ENCODE data around the gene CDHR5. TPM values are rescaled to one million over a fixed set of nuclear protein-coding genes. Genes with fewer than 3 reads are reported as not detected.

Gene CDHR5
- polyA plus RNA-seq, 1 donor (not counting 4 experiments of a cell fraction or from before 2014, with no cell fraction given) = not detected

GRCh38 chr11:613369-613968, 11.3 kb downstream of the CDHR5 start:
- Histone ChIP-seq H3K9me1 (ENCODE audit: control insufficient read depth, extremely low read depth, insufficient read depth, low read length) (no peaks in the 10 kb centered on the region), H3K79me2 (ENCODE audit: control insufficient read depth, insufficient read depth, low read length) (peaks cover 2% of the 10 kb centered on the region), H3K27me3 (ENCODE audit: control insufficient read depth, extremely low read depth, insufficient read depth, low read length) (no peaks in the 10 kb centered on the region), H3K27ac (ENCODE audit: control insufficient read depth, insufficient read depth, low read length) (peak overlapping the region; percentile 36), H4K20me1 (ENCODE audit: control insufficient read depth, extremely low read depth, insufficient read depth, low read length) (peaks cover 15% of the 10 kb centered on the region), H3K4me1 (ENCODE audit: control insufficient read depth, extremely low read depth, insufficient read depth, low read length) (peaks cover 25% of the 10 kb centered on the region), H3K36me3 (ENCODE audit: control insufficient read depth in 2 of 2, extremely low read depth in 1 of 2, insufficient read depth in 2 of 2, low read length in 2 of 2) (peaks cover 28 to 35% of the 10 kb centered on the region in 2 experiments), H3K4me3 (ENCODE audit: control insufficient read depth in 2 of 3, extremely low read depth in 1 of 3, insufficient read depth in 2 of 3, low read depth in 1 of 3, low read length in 3 of 3) (peak overlapping the region; percentile 5 to 81 (median 49)), H3K4me2 (ENCODE audit: control insufficient read depth, extremely low read depth, insufficient read depth, low read depth, low read length) (peak overlapping the region; percentile 90), H3K9me3 (ENCODE audit: control insufficient read depth, low read depth, low read length) (no peaks in the 10 kb centered on the region), H3K9ac (ENCODE audit: control insufficient read depth, extremely low read depth, insufficient read depth, low read length) (no peak overlapping the region), H2AFZ (ENCODE audit: control insufficient read depth, low read length) (no peak overlapping the region)
- DNase-seq (ENCODE audit: low read depth, low spot score) = peak; percentile 67
- FAIRE-seq = no peak
- no peak for TF ChIP-seq EZH2 (IDR thresholded peaks at IDR 0.05; ENCODE audit: low read length)
- TF ChIP-seq, protein P1, sequence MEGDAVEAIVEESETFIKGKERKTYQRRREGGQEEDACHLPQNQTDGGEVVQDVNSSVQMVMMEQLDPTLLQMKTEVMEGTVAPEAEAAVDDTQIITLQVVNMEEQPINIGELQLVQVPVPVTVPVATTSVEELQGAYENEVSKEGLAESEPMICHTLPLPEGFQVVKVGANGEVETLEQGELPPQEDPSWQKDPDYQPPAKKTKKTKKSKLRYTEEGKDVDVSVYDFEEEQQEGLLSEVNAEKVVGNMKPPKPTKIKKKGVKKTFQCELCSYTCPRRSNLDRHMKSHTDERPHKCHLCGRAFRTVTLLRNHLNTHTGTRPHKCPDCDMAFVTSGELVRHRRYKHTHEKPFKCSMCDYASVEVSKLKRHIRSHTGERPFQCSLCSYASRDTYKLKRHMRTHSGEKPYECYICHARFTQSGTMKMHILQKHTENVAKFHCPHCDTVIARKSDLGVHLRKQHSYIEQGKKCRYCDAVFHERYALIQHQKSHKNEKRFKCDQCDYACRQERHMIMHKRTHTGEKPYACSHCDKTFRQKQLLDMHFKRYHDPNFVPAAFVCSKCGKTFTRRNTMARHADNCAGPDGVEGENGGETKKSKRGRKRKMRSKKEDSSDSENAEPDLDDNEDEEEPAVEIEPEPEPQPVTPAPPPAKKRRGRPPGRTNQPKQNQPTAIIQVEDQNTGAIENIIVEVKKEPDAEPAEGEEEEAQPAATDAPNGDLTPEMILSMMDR (optimal IDR thresholded peaks at IDR 0.05 in 1 of 3, IDR thresholded peaks at IDR 0.05 in 1 of 3, conservative IDR thresholded peaks at IDR 0.05 in 1 of 3; ENCODE audit: extremely low read depth in 1 of 3, insufficient read depth in 2 of 3, low read length in 3 of 3) = no peak
- dilution Hi-C loops (cut with MboI; ENCODE audit: extremely low pct_ligation_motif_present, low sequenced_read_pairs) = no loop called here

DNA sequence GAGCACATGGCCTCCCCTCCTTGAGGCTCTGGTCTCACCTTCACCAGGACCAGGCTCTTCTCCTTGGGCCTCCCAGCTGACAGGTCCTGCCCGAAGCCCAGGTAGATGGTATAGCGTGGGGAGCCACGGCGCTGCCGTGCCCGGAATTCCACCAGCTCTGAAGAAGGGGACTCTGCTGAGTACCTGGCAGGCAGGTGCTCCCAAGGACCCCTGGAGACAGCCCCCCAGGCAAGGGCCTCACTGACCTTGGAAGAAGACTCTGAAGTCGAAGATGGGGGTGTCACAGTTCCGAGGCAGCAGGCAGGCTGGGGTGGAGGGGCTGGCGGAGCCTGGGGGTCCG, 11.8 kb downstream of the CDHR5 start:
- dilution Hi-C loops (cut with MboI; ENCODE audit: extremely low pct_ligation_motif_present, low sequenced_read_pairs) = no loop called here
- H3K9me1 ChIP-seq (ENCODE audit: control insufficient read depth, extremely low read depth, insufficient read depth, low read length) = no peaks in the 10 kb centered on the region
- no peak overlapping the region for H3K4me2 ChIP-seq (ENCODE audit: control insufficient read depth, extremely low read depth, insufficient read depth, low read depth, low read length)
- no peak for TF ChIP-seq EZH2 (IDR thresholded peaks at IDR 0.05; ENCODE audit: low read length)
- TF ChIP-seq, protein P1 (optimal IDR thresholded peaks at IDR 0.05 in 1 of 3, IDR thresholded peaks at IDR 0.05 in 1 of 3, conservative IDR thresholded peaks at IDR 0.05 in 1 of 3; ENCODE audit: extremely low read depth in 1 of 3, insufficient read depth in 2 of 3, low read length in 3 of 3) = no peak
- no peak overlapping the region for H2AFZ ChIP-seq (ENCODE audit: control insufficient read depth, low read length)
- no peak overlapping the region for H3K27ac ChIP-seq (ENCODE audit: control insufficient read depth, insufficient read depth, low read length)
- no peaks in the 10 kb centered on the region for H3K27me3 ChIP-seq (ENCODE audit: control insufficient read depth, extremely low read depth, insufficient read depth, low read length)
- H3K79me2 ChIP-seq (ENCODE audit: control insufficient read depth, insufficient read depth, low read length) = peaks cover 2% of the 10 kb centered on the region
- DNase-seq (ENCODE audit: low read depth, low spot score) = no peak
- H3K4me1 ChIP-seq (ENCODE audit: control insufficient read depth, extremely low read depth, insufficient read depth, low read length) = peaks cover 25% of the 10 kb centered on the region
- no peak overlapping the region for H3K9ac ChIP-seq (ENCODE audit: control insufficient read depth, extremely low read depth, insufficient read depth, low read length)
- H3K4me3 ChIP-seq (ENCODE audit: control insufficient read depth in 2 of 3, extremely low read depth in 1 of 3, insufficient read depth in 2 of 3, low read depth in 1 of 3, low read length in 3 of 3) = no peak overlapping the region
- H3K9me3 ChIP-seq (ENCODE audit: control insufficient read depth, low read depth, low read length) = no peaks in the 10 kb centered on the region
- peaks cover 33 to 38% of the 10 kb centered on the region in 2 experiments for H3K36me3 ChIP-seq (ENCODE audit: control insufficient read depth in 2 of 2, extremely low read depth in 1 of 2, insufficient read depth in 2 of 2, low read length in 2 of 2)
- no peak for FAIRE-seq
- peaks cover 15% of the 10 kb centered on the region for H4K20me1 ChIP-seq (ENCODE audit: control insufficient read depth, extremely low read depth, insufficient read depth, low read length)

Data from keratinocyte (primary cell).